GM23248 (cell line): ENCODE data around the gene PTPN21. TPM values are rescaled to one million over a fixed set of nuclear protein-coding genes. Genes with fewer than 3 reads are reported as not detected.

Source experiments
- DNase-seq: peaks from one replicate; pipeline ENCODE4 v3.0.0-alpha.2; 2015
- H2AFZ ChIP-seq: fragments of 200-600 bp; sonication (generic); 2 replicates; pipeline ENCODE4 v1.6.1; 2016; ENCODE audit warnings: antibody characterized with exemption
- H3F3A ChIP-seq: fragments of 200-600 bp; sonication (generic); 2 replicates; pipeline ENCODE4 v1.6.1; 2016; ENCODE audit warnings: mild to moderate bottlenecking, antibody characterized with exemption, mixed run types; ENCODE audit not compliant: insufficient read depth
- H3K27ac ChIP-seq: fragments of 200-600 bp; sonication (generic); 2 replicates; pipeline ENCODE4 v1.5.1; 2016; ENCODE audit warnings: mild to moderate bottlenecking
- H3K27me3 ChIP-seq: fragments of 200-600 bp; sonication (generic); replicated peaks from 2 replicates; pipeline ENCODE4 v1.6.1; 2016; ENCODE audit warnings: mild to moderate bottlenecking; ENCODE audit not compliant: insufficient read depth
- H3K36me3 ChIP-seq: fragments of 200-600 bp; sonication (generic); 2 replicates; pipeline ENCODE4 v1.6.1; 2016; ENCODE audit warnings: low read depth, mild to moderate bottlenecking
- H3K4me1 ChIP-seq: fragments of 200-600 bp; sonication (generic); 2 replicates; pipeline ENCODE4 v1.6.1; 2016; ENCODE audit warnings: mild to moderate bottlenecking; ENCODE audit not compliant: insufficient read depth
- H3K4me2 ChIP-seq: fragments of 200-600 bp; sonication (generic); one replicate; pipeline ENCODE4 v1.6.1; 2016; ENCODE audit warnings: mild to moderate bottlenecking; ENCODE audit not compliant: unreplicated experiment
- H3K4me3 ChIP-seq: fragments of 200-600 bp; sonication (generic); 2 replicates; pipeline ENCODE4 v1.5.1; 2016; ENCODE audit warnings: mild to moderate bottlenecking
- H3K79me2 ChIP-seq: fragments of 200-600 bp; sonication (generic); 2 replicates; pipeline ENCODE4 v1.6.1; 2016; ENCODE audit warnings: mild to moderate bottlenecking; ENCODE audit not compliant: insufficient read depth
- H3K9ac ChIP-seq: fragments of 200-600 bp; sonication (generic); 2 replicates; pipeline ENCODE4 v1.6.1; 2016; ENCODE audit warnings: mild to moderate bottlenecking
- H3K9me2 ChIP-seq: fragments of 200-600 bp; sonication (generic); 2 replicates; pipeline ENCODE4 v1.6.1; 2016; ENCODE audit warnings: mixed run types, mild to moderate bottlenecking, moderate library complexity; ENCODE audit not compliant: insufficient read depth
- H3K9me3 ChIP-seq: fragments of 200-600 bp; sonication (generic); one replicate; pipeline ENCODE4 v1.6.1; 2017; ENCODE audit warnings: low read depth
- H4K20me1 ChIP-seq: fragments of 200-600 bp; sonication (generic); 2 replicates; pipeline ENCODE4 v1.6.0; 2016; ENCODE audit not compliant: insufficient read depth
- EZH2 ChIP-seq: fragments of 200-600 bp; sonication (generic); IDR thresholded peaks from 2 replicates; pipeline ENCODE4 v1.6.1; 2018; ENCODE audit warnings: antibody characterized with exemption, mild to moderate bottlenecking; ENCODE audit not compliant: insufficient read depth, poor library complexity, severe bottlenecking
- EZH2phosphoT487 ChIP-seq: fragments of 200-600 bp; sonication (generic); IDR thresholded peaks from 2 replicates; pipeline ENCODE4 v1.6.1; 2018; ENCODE audit warnings: antibody characterized with exemption, moderate library complexity, mild to moderate bottlenecking, low read depth; ENCODE audit not compliant: insufficient read depth
- WGBS, 2 experiments: methylation state at CpG; one replicate each; pipeline ENCODE4 v1.1.6; 2015 to 2017; ENCODE audit warnings: low lambda C conversion rate in 2 of 2, low coverage in 1 of 2; ENCODE audit errors: missing lambda C conversion rate in 2 of 2; 5-methylcytosine and 5-hydroxymethylcytosine counted together
- in situ Hi-C: fragments of 300-500 bp; cut with MboI; formaldehyde crosslinking; loops from 2 replicates; pipeline ENCODE4 v1.15.0; 2020
- polyA plus RNA-seq: library from polyadenylated mRNA; unstranded; fragments of >200 nt; fragmentation: Nextera tagmentation; extraction: Ambion mirVana; gene quantifications from 2 replicates; pipeline ENCODE4 v1.2.1, GENCODE V29; 2016
- small RNA-seq: library from RNA; depleted of rRNA; stranded (forward); fragments of <200 nt; gene quantifications from one replicate; pipeline ENCODE3, GENCODE V24; 2014; ENCODE audit warnings: low read depth, low replicate concordance
- total RNA-seq: library from RNA; depleted of rRNA; stranded (reverse); fragments of >200 nt; shearing (Covaris generic); gene quantifications from 2 replicates; pipeline ENCODE4 v1.2.3, GENCODE V29; 2014; rRNA removed

Gene PTPN21
- total and polyA plus RNA-seq, 2 experiments from 2014 or later, result 5.7 to 13.3 TPM

DNA sequence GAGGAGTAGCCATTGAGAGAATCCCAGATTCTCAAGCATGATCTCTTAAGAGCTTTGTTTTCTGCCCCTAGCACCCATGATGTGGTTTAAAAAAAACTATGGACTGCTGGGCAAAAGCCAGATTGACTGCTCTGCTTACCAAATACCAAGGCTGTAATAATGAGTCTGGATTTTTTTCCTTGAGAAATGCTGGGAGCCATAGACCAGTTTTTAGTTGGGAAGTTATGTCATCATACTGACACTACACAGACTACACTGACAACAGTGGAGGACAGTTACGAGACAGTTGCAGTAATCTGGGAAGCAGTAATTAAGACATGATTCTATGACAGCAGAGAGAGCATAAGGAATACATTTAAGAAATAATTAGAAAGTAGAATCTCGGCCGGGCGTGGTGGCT lies 133.5 kb downstream of the PTPN21 start:
- WGBS, 2 experiments, result 57 to 60% methylated on average over 4 of the region's 4 CpGs
- Histone ChIP-seq H2AFZ (no peak overlapping the region), H3K4me3 (no peak overlapping the region), H3K9ac (no peak overlapping the region), H3K4me2 (no peak overlapping the region), H3K79me2 (no peaks in the 10 kb centered on the region), H3K27me3 (no peaks in the 10 kb centered on the region), H3K4me1 (peaks cover 29% of the 10 kb centered on the region), H4K20me1 (no peaks in the 10 kb centered on the region), H3K27ac (no peak overlapping the region), H3K9me2 (no peaks in the 10 kb centered on the region), H3K9me3 (no peaks in the 10 kb centered on the region), H3K36me3 (peaks cover 21% of the 10 kb centered on the region), H3F3A (peaks cover 24% of the 10 kb centered on the region)
- DNase-seq, result peak; percentile 50
- in situ Hi-C loops, result no loop called here
- TF ChIP-seq EZH2 (no peak), EZH2phosphoT487 (no peak)

DNA sequence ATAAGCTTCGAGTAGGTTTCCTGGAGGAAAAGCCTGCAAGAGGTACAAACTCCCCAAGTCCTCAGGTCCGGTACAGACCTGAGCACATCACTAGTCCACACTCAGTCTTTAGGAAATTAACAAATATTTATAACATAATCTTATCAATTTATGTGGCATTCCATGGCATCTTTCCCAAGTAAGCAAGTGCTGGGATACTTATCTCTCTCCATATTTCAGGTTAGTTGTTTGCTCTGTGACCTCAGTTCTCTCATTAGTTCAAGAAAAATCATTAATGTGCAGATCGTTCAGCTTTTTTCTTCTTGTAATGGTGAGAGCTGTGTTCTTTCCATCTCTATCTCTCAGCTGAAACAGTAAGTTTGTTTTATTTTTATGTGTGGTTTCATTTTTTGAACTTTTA lies 134.6 kb downstream of the PTPN21 start:
- no peak overlapping the region for H2AFZ ChIP-seq
- peaks cover 23% of the 10 kb centered on the region for H3F3A ChIP-seq
- in situ Hi-C loops, result no loop called here
- H3K4me1 ChIP-seq, result peaks cover 27% of the 10 kb centered on the region
- peaks cover 21% of the 10 kb centered on the region for H3K36me3 ChIP-seq
- no peak overlapping the region for H3K4me2 ChIP-seq
- no peaks in the 10 kb centered on the region for H4K20me1 ChIP-seq
- WGBS, 2 experiments, result 96% methylated on average over 3 of the region's 3 CpGs
- no peak overlapping the region for H3K27ac ChIP-seq
- no peaks in the 10 kb centered on the region for H3K79me2 ChIP-seq
- TF ChIP-seq EZH2, result no peak
- no peak for TF ChIP-seq EZH2phosphoT487
- DNase-seq, result no peak
- H3K27me3 ChIP-seq, result no peaks in the 10 kb centered on the region
- H3K9ac ChIP-seq, result no peak overlapping the region
- H3K4me3 ChIP-seq, result no peak overlapping the region
- no peaks in the 10 kb centered on the region for H3K9me3 ChIP-seq
- no peaks in the 10 kb centered on the region for H3K9me2 ChIP-seq

- no peak for DNase-seq
- TF ChIP-seq EZH2 (no peak), EZH2phosphoT487 (no peak)
- H3K4me3 ChIP-seq, result no peak overlapping the region
- H3F3A ChIP-seq, result peaks cover under 1% of the 10 kb centered on the region; the same call in 1 of the 2 replicates
- H2AFZ ChIP-seq, result no peak overlapping the region
- no peaks in the 10 kb centered on the region for H3K9me3 ChIP-seq
- in situ Hi-C loops, result no loop called here
- no peak overlapping the region for H3K4me2 ChIP-seq
- H3K9ac ChIP-seq, result no peak overlapping the region
- H3K9me2 ChIP-seq, result no peaks in the 10 kb centered on the region
- no peak overlapping the region for H3K27ac ChIP-seq
- no peaks in the 10 kb centered on the region for H3K27me3 ChIP-seq
- H3K36me3 ChIP-seq, result peaks cover 26% of the 10 kb centered on the region
- H3K79me2 ChIP-seq, result no peaks in the 10 kb centered on the region
- no peaks in the 10 kb centered on the region for H4K20me1 ChIP-seq
- peaks cover 1% of the 10 kb centered on the region for H3K4me1 ChIP-seq
Measured at GRCh38 chr14:88417594-88417993, 137.2 kb downstream of the PTPN21 start.

Small RNA genes within 50 kb of the gene (small RNA-seq; reads per million reads assigned to genes)
- gene RNU4-22P, result not detected

Other genes with a start within 250 kb of the PTPN21 start
- not detected in 2 replicates for gene KCNK10, start 231.7 kb downstream of the PTPN21 start, total RNA-seq
- not detected in 2 replicates for gene KCNK10, start 231.7 kb downstream of the PTPN21 start, polyA plus RNA-seq
- gene SPATA7, start 169.3 kb downstream of the PTPN21 start, total RNA-seq, result 9.8 and 13.7 TPM in 2 replicates
- 5.9 and 7.0 TPM in 2 replicates for gene SPATA7, start 169.3 kb downstream of the PTPN21 start, polyA plus RNA-seq
- 70.0 and 70.1 TPM in 2 replicates for gene ZC3H14, start 8.0 kb upstream of the PTPN21 start, total RNA-seq
- 65.6 and 67.9 TPM in 2 replicates for gene ZC3H14, start 8.0 kb upstream of the PTPN21 start, polyA plus RNA-seq
- gene EML5, start 237.9 kb upstream of the PTPN21 start, total RNA-seq, result under 0.01 TPM in 1 of 2 replicates, not detected in the other
- 0.25 TPM in 1 of 2 replicates, not detected in the other for gene EML5, start 237.9 kb upstream of the PTPN21 start, polyA plus RNA-seq